Esophagus muscularis mucosa (tissue), 4 donors: Measurements from ENCODE around the gene MICAL3. TPM values are rescaled to one million over a fixed set of nuclear protein-coding genes. Genes with fewer than 3 reads are reported as not detected.

Source experiments
- DNase-seq: peaks from one replicate; pipeline ENCODE4 v3.0.0-alpha.2; 2017; ENCODE audit errors: extremely low spot score
- H3K27ac ChIP-seq, 4 donors: fragments of 200-600 bp; sonication (generic); replicated peaks in 1 of 4; 1 replicate in 3 of 4; 2 replicates in 1 of 4; pipeline ENCODE4 v1.5.1; 2016 to 2019; ENCODE audit warnings: mild to moderate bottlenecking in 1 of 4
- H3K27me3 ChIP-seq, 4 donors: fragments of 200-600 bp; sonication (generic); one replicate each; pipeline versions ENCODE4 v1.5.1 to v1.6.0; 2016 to 2019
- H3K36me3 ChIP-seq, 4 donors: fragments of 200-600 bp; sonication (generic); one replicate each; pipeline ENCODE4 v1.5.1; 2016 to 2019
- H3K4me1 ChIP-seq, 4 donors: fragments of 200-600 bp; sonication (generic); one replicate each; pipeline ENCODE4 v1.5.1; 2016 to 2019
- H3K4me3 ChIP-seq, 4 donors: fragments of 200-600 bp; sonication (generic); 1 replicate in 2 of 4; 2 replicates in 2 of 4; pipeline ENCODE4 v1.5.1; 2016 to 2019; ENCODE audit warnings: mild to moderate bottlenecking in 4 of 4, moderate library complexity in 1 of 4
- H3K9me3 ChIP-seq, 4 donors: fragments of 200-600 bp; sonication (generic); 1 replicate in 3 of 4; 2 replicates in 1 of 4; pipeline ENCODE4 v1.5.1; 2016 to 2019
- EP300 ChIP-seq: sonication (generic); formaldehyde crosslinking; IDR thresholded peaks from one replicate; pipeline ENCODE4 v1.6.1; 2017; ENCODE audit warnings: antibody characterized with exemption
- POLR2A ChIP-seq: fragments of 450-650 bp; IDR thresholded peaks from one replicate; pipeline ENCODE4 v1.6.1; 2017; ENCODE audit warnings: antibody characterized with exemption, moderate library complexity, mild to moderate bottlenecking, low read depth
- POLR2AphosphoS5 ChIP-seq, 2 donors: sonication (generic); formaldehyde crosslinking; IDR thresholded peaks; one replicate each; pipeline ENCODE4 v1.6.1; 2017; ENCODE audit warnings: antibody characterized with exemption in 2 of 2
- WGBS: methylation state at CpG from one replicate; pipeline ENCODE4 v1.1.5; 2018; 5-methylcytosine and 5-hydroxymethylcytosine counted together
- intact Hi-C: fragments of 100-400 bp; cut with DNase I; formaldehyde crosslinking; loops from one replicate; pipeline ENCODE4 v1.15.1; 2023
- total RNA-seq, 4 donors: library from RNA; depleted of rRNA; stranded (reverse); fragments of >200 nt; gene quantifications; one replicate each; pipeline versions ENCODE4 v1.1.0 to v1.2.1, GENCODE V29; 2016
- TF ChIP-seq, protein P1 (sequence below), 3 experiments: fragments of 200-600 bp in 2 of 3; fragments of 450-650 bp in 1 of 3; sonication (generic) in 2 of 3; IDR thresholded peaks; one replicate each; pipeline ENCODE4 v1.5.1; 2017 to 2019; ENCODE audit warnings: antibody characterized with exemption in 3 of 3, mild to moderate bottlenecking in 2 of 3, moderate library complexity in 1 of 3

Gene MICAL3
- total RNA-seq, 4 donors from 2014 or later: 35.1 to 91.8 (median 67.8) TPM

DNA sequence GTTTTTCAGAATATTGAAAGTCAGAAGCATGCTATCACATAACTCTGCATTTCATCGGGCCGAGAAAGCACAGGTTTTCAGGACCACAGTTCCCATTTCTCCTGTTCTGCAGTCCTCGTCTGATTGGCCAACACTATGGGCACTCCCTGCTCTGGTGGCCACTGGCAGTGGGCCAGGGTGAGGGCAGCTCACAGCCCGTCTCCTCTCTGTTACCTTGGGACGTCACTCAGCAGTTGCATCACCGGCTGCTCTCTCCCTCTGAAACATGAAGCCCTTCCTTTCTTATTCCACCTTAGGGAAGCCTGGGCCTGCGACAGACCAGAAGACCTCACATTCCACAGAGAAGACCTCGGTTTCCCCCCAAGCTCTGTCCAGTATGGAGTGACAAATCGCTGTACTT is 11.4 kb upstream of the MICAL3 start:
- no peaks in the 10 kb centered on the region for H3K9me3 ChIP-seq
- intact Hi-C loops: no loop called here
- peaks cover 19 to 38% (median 35%) of the 10 kb centered on the region in 4 donors for H3K4me1 ChIP-seq
- H3K4me3 ChIP-seq: no peak overlapping the region
- WGBS: 82% methylated on average over 9 of the region's 9 CpGs
- TF ChIP-seq POLR2A: no peak
- TF ChIP-seq, protein P1, sequence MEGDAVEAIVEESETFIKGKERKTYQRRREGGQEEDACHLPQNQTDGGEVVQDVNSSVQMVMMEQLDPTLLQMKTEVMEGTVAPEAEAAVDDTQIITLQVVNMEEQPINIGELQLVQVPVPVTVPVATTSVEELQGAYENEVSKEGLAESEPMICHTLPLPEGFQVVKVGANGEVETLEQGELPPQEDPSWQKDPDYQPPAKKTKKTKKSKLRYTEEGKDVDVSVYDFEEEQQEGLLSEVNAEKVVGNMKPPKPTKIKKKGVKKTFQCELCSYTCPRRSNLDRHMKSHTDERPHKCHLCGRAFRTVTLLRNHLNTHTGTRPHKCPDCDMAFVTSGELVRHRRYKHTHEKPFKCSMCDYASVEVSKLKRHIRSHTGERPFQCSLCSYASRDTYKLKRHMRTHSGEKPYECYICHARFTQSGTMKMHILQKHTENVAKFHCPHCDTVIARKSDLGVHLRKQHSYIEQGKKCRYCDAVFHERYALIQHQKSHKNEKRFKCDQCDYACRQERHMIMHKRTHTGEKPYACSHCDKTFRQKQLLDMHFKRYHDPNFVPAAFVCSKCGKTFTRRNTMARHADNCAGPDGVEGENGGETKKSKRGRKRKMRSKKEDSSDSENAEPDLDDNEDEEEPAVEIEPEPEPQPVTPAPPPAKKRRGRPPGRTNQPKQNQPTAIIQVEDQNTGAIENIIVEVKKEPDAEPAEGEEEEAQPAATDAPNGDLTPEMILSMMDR (IDR thresholded peaks at IDR 0.05): no peak
- no peak for TF ChIP-seq EP300
- no peak for TF ChIP-seq POLR2AphosphoS5 (IDR thresholded peaks at IDR 0.05)
- no peaks in the 10 kb centered on the region for H3K27me3 ChIP-seq
- no peak for DNase-seq
- H3K27ac ChIP-seq: no peak overlapping the region
- H3K36me3 ChIP-seq: no peaks in the 10 kb centered on the region

DNA sequence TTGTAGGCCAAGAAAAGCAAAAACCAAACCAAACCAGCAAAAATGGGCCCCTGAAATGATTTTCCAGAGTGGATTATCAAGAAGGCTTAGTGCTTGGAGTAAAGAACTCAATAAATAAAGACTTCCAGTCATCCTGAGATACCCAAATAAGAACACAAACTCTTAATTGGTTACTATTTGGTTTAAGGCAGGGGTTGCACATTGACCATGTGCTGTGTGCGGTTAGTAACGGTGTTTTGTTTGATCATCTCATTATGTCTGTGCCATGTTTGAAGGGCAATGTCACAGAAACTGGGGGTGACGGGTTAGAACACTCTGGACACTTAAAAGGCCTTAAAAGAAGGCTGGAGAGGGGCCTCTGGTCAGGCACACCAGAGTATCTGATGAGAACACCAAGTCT is 9.7 kb upstream of the MICAL3 start:
- DNase-seq: no peak
- TF ChIP-seq EP300: no peak
- no peaks in the 10 kb centered on the region for H3K36me3 ChIP-seq
- no peaks in the 10 kb centered on the region for H3K27me3 ChIP-seq
- H3K4me1 ChIP-seq: peaks cover 19 to 38% (median 36%) of the 10 kb centered on the region in 4 donors
- intact Hi-C loops: loop anchor here (5.0 kb wide), 1 partner anchor 33 kb away; no protein-coding TSS in a partner anchor
- H3K4me3 ChIP-seq: no peak overlapping the region
- H3K27ac ChIP-seq: peak overlapping the region; percentile 78 to 83 (median 81)
- H3K9me3 ChIP-seq: no peaks in the 10 kb centered on the region
- 95% methylated on average over 3 of the region's 3 CpGs for WGBS

DNA sequence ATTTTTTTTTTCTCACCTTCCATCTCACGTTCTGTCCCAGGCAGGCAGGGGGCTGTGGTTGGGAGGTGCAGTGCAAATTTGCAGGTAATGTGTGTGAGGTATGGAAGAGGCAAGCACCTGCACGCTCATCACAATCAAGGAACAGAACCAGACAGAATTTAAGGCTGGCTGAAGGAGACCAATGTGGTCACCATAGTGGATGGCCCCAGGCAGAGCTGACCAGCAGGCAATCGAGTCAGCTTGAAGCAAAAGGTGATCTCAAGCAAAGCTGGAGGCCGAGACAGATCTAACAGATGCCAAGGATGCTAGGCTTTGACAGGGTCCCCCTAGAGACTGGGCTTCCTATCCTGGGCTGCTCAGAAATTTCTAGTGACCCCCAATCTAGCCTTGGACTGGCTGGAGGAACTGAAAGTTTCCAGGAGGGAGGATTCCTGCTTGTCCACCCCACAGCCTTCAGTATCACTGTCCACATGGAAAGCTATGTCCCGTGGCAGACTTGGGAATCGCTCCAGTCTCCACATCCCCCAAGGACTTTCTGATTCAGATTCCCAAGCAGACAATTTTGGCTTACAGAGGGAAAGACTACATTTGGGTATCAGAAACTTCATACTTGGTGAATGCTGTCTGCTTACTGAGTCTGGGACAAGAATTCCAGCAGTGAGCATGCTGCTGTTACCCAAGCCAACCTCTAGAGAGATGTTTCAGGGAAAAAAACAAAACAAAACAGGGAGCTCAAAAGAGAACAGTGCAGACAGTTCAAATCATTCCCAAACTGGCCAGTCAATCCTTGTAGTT is 9.0 kb upstream of the MICAL3 start:
- DNase-seq: peak; percentile 81
- H3K27me3 ChIP-seq: no peaks in the 10 kb centered on the region
- peak overlapping the region; percentile 78 to 83 (median 81) for H3K27ac ChIP-seq
- TF ChIP-seq EP300 (no peak), POLR2AphosphoS5 (IDR thresholded peaks at IDR 0.05) (peak in 1 of 2 donors; percentile 54), POLR2A (no peak)
- TF ChIP-seq, protein P1 (IDR thresholded peaks at IDR 0.05): peak in 2 of 3 experiments; percentile 28 to 50
- H3K9me3 ChIP-seq: no peaks in the 10 kb centered on the region
- intact Hi-C loops: loop anchor here (5.0 kb wide), 1 partner anchor 34 kb away; no protein-coding TSS in a partner anchor
- no peaks in the 10 kb centered on the region for H3K36me3 ChIP-seq
- H3K4me3 ChIP-seq: no peak overlapping the region
- H3K4me1 ChIP-seq: peaks cover 19 to 38% (median 36%) of the 10 kb centered on the region in 4 donors
- 71% methylated on average over 6 of the region's 6 CpGs for WGBS

DNA sequence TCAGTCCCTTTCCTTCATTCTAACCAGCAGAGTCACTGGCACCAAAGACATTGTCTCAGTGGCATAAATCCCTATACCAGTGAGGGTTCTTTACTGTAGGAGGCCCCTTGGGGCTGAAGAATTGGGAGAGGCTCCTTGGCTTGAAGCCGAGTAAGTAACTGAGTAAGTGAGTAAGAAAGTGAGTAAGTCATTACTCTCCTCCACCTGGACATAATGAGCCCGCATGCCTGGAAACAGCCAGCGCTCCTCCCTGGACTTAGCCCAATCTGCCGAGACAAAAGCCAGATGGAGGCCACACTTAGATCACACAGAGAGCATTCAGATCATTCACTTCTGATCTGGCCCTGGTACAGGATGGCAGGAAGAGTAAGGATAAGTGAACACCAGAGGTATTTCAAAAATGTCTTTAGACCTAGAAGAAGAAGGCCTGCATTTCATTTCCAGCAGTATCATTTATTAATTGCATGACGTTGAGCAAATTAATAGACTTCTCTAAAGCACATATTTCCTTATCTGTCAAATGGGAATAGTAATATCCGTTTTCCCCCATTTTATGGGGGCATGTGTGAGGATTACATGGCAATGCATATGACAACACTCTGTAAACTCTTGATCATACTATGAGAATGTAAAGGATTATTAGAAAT is 8.2 kb upstream of the MICAL3 start:
- peaks cover 19 to 36% (median 35%) of the 10 kb centered on the region in 4 donors for H3K4me1 ChIP-seq
- WGBS: 44% methylated on average over 5 of the region's 6 CpGs
- intact Hi-C loops: loop anchor here (5.0 kb wide), 1 partner anchor 35 kb away; no protein-coding TSS in a partner anchor
- H3K27ac ChIP-seq: peak overlapping the region; percentile 78 to 83 (median 81)
- TF ChIP-seq, protein P1 (IDR thresholded peaks at IDR 0.05): no peak
- TF ChIP-seq EP300 (no peak), POLR2AphosphoS5 (IDR thresholded peaks at IDR 0.05) (peak; percentile 62 to 75), POLR2A (no peak)
- no peak for DNase-seq
- H3K4me3 ChIP-seq: no peak overlapping the region
- H3K36me3 ChIP-seq: no peaks in the 10 kb centered on the region
- no peaks in the 10 kb centered on the region for H3K9me3 ChIP-seq
- H3K27me3 ChIP-seq: no peaks in the 10 kb centered on the region
